Type B pancreatic cell (in vitro differentiated cells): Measurements from ENCODE around the gene CASK. TPM values are rescaled to one million over a fixed set of nuclear protein-coding genes. Genes with fewer than 3 reads are reported as not detected.

ENCODE experiments used
- DNase-seq: peaks from one replicate; pipeline ENCODE4 v3.0.0; 2021; ENCODE audit warnings: mixed read lengths; ENCODE audit not compliant: unreplicated experiment; ENCODE audit errors: extremely low spot score
- H3K27ac Mint-ChIP-seq: 2 replicates; pipeline ENCODE4 v1.8.0; 2021; ENCODE audit warnings: mild to moderate bottlenecking, mixed read lengths
- H3K27me3 Mint-ChIP-seq: 2 replicates; pipeline ENCODE4 v1.8.0; 2021; ENCODE audit warnings: mixed read lengths
- H3K36me3 Mint-ChIP-seq: 2 replicates; pipeline ENCODE4 v1.8.0; 2021; ENCODE audit warnings: mixed read lengths
- H3K4me1 Mint-ChIP-seq: one replicate; pipeline ENCODE4 v1.8.0; 2021; ENCODE audit warnings: mixed read lengths; ENCODE audit not compliant: unreplicated experiment
- H3K4me3 Mint-ChIP-seq: 2 replicates; pipeline ENCODE4 v1.8.0; 2021; ENCODE audit warnings: mild to moderate bottlenecking, mixed read lengths
- H3K9me3 Mint-ChIP-seq: 2 replicates; pipeline ENCODE4 v1.8.0; 2021; ENCODE audit warnings: mixed read lengths
- CTCF ChIP-seq: fragments of 200-600 bp; sonication (generic); conservative IDR thresholded peaks from 2 replicates; pipeline ENCODE4 v1.5.0; 2021; ENCODE audit warnings: antibody characterized with exemption, mild to moderate bottlenecking
- total RNA-seq: library from RNA; stranded (reverse); gene quantifications from 2 replicates; pipeline ENCODE4 v1.2.1, GENCODE V29; 2021; ENCODE audit warnings: low replicate concordance

The CASK gene
- total RNA-seq, 1 donor from 2014 or later, result 93.8 TPM

- Mint-ChIP-seq H3K4me3 (no peak overlapping the region), H3K9me3 (no peaks in the 10 kb centered on the region), H3K27me3 (no peaks in the 10 kb centered on the region), H3K4me1 (no peaks in the 10 kb centered on the region), H3K27ac (no peak overlapping the region), H3K36me3 (peaks cover 4% of the 10 kb centered on the region)
- no peak for TF ChIP-seq CTCF
- no peak for DNase-seq
Measured at GRCh38 chrX:41758401-41758800, 165.0 kb downstream of the CASK start.

GRCh38 chrX:41750716-41751115 lies 172.6 kb downstream of the CASK start:
- no peaks in the 10 kb centered on the region for H3K4me1 Mint-ChIP-seq
- H3K9me3 Mint-ChIP-seq, result peaks cover 3% of the 10 kb centered on the region

GRCh38 chrX:41739871-41740270 lies 183.5 kb downstream of the CASK start:
- TF ChIP-seq CTCF, result no peak
- peaks cover 3% of the 10 kb centered on the region for H3K36me3 Mint-ChIP-seq
- H3K4me1 Mint-ChIP-seq, result no peaks in the 10 kb centered on the region
- no peaks in the 10 kb centered on the region for H3K27me3 Mint-ChIP-seq
- H3K27ac Mint-ChIP-seq, result no peak overlapping the region
- no peaks in the 10 kb centered on the region for H3K9me3 Mint-ChIP-seq
- no peak overlapping the region for H3K4me3 Mint-ChIP-seq
- DNase-seq, result no peak

More at GRCh38 chrX:41750716-41751115, 172.6 kb downstream of the CASK start:
- no peak overlapping the region for H3K4me3 Mint-ChIP-seq
- no peak for DNase-seq
- TF ChIP-seq CTCF, result no peak
- peaks cover 4% of the 10 kb centered on the region for H3K36me3 Mint-ChIP-seq
- H3K27me3 Mint-ChIP-seq, result no peaks in the 10 kb centered on the region
- no peak overlapping the region for H3K27ac Mint-ChIP-seq

- Mint-ChIP-seq H3K27ac (no peak overlapping the region), H3K4me1 (no peaks in the 10 kb centered on the region), H3K9me3 (no peaks in the 10 kb centered on the region), H3K36me3 (peaks cover 4% of the 10 kb centered on the region), H3K4me3 (no peak overlapping the region), H3K27me3 (no peaks in the 10 kb centered on the region)
- no peak for TF ChIP-seq CTCF
- DNase-seq, result no peak
Measured at GRCh38 chrX:41737065-41737464, 186.3 kb downstream of the CASK start.

GRCh38 chrX:41734530-41734929 lies 188.8 kb downstream of the CASK start:
- H3K9me3 Mint-ChIP-seq, result no peaks in the 10 kb centered on the region
- DNase-seq, result no peak
- peaks cover 5% of the 10 kb centered on the region for H3K36me3 Mint-ChIP-seq
- peak; percentile 56 for TF ChIP-seq CTCF
- no peak overlapping the region for H3K27ac Mint-ChIP-seq
- H3K27me3 Mint-ChIP-seq, result no peaks in the 10 kb centered on the region
- no peaks in the 10 kb centered on the region for H3K4me1 Mint-ChIP-seq
- H3K4me3 Mint-ChIP-seq, result no peak overlapping the region

GRCh38 chrX:41733939-41734338 lies 189.4 kb downstream of the CASK start:
- no peak overlapping the region for H3K27ac Mint-ChIP-seq
- TF ChIP-seq CTCF, result no peak
- no peak overlapping the region for H3K4me3 Mint-ChIP-seq
- H3K27me3 Mint-ChIP-seq, result no peaks in the 10 kb centered on the region
- DNase-seq, result no peak
- H3K4me1 Mint-ChIP-seq, result no peaks in the 10 kb centered on the region
- H3K9me3 Mint-ChIP-seq, result no peaks in the 10 kb centered on the region
- H3K36me3 Mint-ChIP-seq, result peaks cover 5% of the 10 kb centered on the region
